Measurements from ENCODE around the gene LHPP.
A peak's percentile ranks its signal among the peaks of the same experiment; 100 is the strongest.
"Not testable (repeated sequence)": the region's sequence is repeated elsewhere in the genome, so short reads cannot be mapped to it uniquely, and the experiment has no call there.

Gene LHPP, protein sequence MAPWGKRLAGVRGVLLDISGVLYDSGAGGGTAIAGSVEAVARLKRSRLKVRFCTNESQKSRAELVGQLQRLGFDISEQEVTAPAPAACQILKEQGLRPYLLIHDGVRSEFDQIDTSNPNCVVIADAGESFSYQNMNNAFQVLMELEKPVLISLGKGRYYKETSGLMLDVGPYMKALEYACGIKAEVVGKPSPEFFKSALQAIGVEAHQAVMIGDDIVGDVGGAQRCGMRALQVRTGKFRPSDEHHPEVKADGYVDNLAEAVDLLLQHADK

DNA sequence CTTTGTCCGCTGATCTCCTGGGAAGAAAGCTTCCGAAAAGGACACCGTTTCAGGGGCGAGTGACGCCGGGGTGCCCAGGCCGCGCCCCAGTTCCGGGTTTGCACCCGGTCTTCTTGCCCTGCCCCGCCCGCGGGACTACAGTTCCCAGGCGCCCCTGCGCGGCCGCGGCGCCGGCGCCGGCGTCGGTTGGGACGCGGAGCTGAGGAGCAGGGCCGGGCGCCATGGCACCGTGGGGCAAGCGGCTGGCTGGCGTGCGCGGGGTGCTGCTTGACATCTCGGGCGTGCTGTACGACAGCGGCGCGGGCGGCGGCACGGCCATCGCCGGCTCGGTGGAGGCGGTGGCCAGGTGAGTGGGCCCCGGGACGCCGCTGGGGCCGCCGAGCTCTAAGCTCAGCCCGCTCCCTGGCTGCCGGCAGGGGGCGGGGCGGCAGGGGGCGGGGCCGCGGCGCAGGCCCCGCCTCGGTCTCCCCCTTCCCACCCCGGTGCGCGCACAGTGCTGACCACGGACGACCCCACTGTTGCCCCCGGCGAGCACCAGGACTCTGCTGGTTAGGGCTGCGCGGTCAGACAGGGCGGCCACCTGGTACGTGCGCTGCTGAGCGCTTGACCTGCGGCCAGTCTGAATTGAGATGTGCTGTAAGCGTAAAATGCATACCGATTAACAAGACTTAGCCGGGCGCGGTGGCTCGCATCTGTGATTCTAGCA lies at the start of gene LHPP:
LHPP (plus strand) TSS at position 182 of the 706 bp plus-strand sequence; CDS start at position 222, 40 bp downstream.
- peak; percentile 92 for DNase-seq

GRCh38 chr10:124414076-124414475 lies 47.5 kb upstream of the LHPP start:
- no peak for DNase-seq

GRCh38 chr10:124415210-124415609 lies 46.4 kb upstream of the LHPP start:
- DNase-seq, result no peak

DNA sequence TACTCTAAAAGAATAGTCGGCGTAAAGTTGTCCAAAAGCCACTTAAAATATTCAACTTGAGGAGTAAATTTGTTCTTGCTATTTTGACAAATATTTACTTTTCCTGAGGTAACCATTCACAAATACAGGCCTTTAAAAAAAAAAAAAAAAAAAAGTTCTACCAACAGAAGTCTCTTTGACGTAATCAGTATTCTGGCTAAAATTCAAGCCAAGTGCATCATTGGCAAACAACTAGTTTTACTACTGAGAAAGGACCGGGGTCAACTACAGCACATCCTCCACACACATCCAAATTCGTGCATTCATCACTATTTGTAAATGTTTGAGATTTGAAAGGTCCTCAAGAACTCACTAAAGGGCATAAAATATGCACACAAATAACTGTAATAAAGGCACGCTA lies 44.9 kb upstream of the LHPP start:
- DNase-seq, result no peak

- DNase-seq, result peak; percentile 77
Observed at GRCh38 chr10:124417895-124418725, 43.5 kb upstream of the LHPP start.

- peak; percentile 95 for DNase-seq
Observed at GRCh38 chr10:124418726-124419501, 42.7 kb upstream of the LHPP start, which contains the start of gene OAT. OAT (minus strand) TSS chr10:124418923; CDS start chr10:124412171, 6,752 bp downstream.

DNA sequence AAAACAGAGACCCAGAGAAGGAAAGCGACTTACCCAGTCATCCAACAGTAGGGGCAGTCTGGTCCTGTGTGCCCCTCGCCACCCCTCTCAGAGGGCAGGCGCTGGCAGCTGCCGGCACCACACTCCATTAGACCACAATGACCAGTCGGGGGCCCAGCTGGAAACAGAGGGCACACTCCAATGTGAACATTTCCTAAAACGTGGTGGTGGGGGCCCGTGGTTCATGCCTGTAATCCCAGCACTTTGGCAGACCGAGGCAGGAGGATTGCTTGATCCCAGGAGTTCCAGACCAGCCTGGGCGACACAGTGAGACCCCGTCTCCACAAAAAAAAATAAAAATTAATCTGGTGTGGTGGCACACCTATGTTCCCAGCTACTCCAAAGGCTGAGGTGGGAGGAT lies 42.0 kb upstream of the LHPP start:
- no peak for DNase-seq

DNA sequence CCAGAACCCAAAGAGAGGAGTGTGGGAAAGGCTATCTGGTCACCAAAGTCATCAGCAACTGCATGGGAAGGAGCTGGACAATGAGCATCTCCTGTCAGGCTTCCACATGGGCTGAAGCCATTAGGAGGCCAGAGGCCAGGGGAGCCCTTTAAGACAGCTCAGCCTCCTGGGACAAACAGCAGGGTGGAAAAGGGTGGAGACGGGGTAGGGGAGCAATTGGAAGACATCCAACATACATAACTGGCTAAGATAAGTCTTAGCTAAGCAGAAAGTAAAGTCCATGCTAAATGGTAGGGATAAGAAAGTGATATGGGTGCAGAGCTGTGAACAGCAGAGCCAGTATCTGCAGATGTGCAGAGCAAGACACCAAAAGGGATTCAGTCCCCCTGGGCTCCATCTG lies 41.4 kb upstream of the LHPP start:
- DNase-seq, result no peak

DNA sequence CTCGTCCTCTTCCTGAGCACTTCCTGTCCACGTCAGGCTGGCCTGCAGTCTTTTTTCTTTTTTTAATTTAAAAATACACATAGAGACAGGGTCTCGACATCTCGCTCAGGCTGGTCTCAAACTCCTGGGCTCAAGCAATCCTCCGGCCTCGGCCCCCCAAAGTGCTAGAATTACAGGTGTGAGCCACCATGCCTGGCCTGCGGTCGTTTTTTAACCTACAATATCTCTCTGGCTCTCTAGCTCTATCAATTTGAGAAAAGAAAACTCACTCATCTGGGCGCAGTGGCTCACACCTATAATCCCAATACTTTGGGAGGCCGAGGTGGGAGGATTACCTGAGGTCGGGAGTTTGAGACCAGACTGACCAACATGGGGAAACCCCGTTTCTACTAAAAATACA lies 38.9 kb upstream of the LHPP start:
- no peak for DNase-seq

GRCh38 chr10:124423813-124424212 lies 37.8 kb upstream of the LHPP start:
- no peak for DNase-seq

- no peak for DNase-seq
Observed at GRCh38 chr10:124425227-124425962, 36.2 kb upstream of the LHPP start.

DNA sequence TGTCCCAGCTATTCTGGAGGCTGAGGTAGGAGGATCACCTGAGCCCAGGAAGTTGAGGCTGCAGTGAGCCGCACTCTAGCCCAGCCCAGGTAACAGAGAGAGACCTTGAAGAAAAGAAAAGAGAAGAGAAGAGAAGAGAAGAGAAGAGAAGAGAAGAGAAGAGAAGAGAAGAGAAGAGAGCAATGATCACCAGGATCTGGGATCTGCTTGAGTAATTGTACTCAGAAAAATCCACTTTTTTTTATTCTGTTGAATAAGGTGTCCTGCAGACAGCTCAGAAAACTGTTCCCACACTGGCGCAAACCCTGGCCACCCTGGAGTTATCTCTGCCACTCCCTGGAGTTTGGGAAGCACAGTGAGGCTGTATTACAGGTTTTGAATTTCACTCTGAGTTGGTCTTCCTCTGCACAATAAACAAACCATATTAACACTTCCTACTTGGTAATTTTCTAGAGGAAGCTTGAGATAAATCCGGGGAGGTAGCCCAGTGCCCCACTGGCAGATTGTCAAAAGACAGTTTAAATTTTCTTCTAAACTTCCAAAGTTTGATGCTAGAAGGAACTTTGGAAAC lies 33.3 kb upstream of the LHPP start:
- no peak for DNase-seq

- no peak for DNase-seq
Observed at GRCh38 chr10:124429576-124429975, 32.0 kb upstream of the LHPP start.

DNA sequence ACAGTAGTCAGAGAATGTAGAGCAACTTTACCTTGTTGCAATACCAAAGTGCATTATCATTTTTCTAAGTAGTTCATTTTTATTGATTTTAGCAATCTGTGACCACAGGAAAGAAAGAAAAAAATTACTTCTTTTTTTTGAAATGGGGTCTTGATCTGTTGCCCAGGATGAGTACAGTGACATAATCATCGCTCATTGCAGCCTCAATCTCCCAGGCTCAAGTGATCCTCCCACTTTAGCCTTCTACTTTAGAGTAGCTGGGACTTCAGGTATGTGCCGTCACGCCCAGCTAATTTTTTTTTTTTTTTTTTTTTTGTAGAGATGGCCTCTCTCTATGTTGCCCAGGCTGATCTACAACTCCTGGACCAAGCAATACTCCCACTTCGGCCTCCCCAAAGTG lies 31.5 kb upstream of the LHPP start:
- no peak for DNase-seq

DNA sequence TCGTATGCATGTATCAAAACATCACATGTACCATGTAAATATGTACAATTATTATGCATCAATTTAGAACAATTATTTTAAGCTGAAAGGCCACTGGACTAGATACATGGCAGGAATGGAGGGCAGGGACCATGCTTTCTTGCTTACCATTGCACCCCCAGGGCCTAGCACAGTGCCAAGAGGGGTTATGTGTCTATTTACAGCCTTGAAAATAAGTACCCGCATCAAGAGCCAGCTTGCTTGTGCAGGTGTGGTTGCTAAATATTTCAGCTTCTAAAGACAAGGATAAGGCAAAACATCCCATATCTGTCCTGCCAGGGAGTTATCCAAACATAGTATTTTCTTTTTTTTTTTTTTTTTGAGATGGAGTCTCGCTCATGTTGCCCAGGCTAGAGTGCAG lies 28.2 kb upstream of the LHPP start:
- DNase-seq, result no peak

DNA sequence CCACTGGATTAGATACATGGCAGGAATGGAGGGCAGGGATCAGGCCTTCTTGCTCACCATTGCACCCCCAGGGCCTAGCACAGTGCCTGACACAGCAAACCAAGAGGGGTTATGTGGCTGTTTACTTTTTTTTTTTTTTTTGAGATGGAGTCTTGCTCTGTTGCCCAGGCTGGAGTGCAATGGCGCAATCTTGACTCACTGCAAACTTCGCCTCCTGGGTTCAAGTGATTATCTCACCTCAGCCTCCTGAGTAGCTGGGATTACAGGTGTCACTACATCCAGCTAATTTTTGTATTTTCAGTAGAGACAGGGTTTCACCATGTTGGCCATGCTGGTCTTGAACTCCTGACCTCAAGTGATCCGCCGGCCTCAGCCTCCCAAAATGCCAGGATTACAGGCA lies 25.9 kb upstream of the LHPP start:
- not testable (repeated sequence) for DNase-seq

GRCh38 chr10:124436191-124436638 lies 25.4 kb upstream of the LHPP start:
- DNase-seq, result no peak

GRCh38 chr10:124441694-124442093 lies 19.9 kb upstream of the LHPP start:
- not testable (repeated sequence) for DNase-seq

DNA sequence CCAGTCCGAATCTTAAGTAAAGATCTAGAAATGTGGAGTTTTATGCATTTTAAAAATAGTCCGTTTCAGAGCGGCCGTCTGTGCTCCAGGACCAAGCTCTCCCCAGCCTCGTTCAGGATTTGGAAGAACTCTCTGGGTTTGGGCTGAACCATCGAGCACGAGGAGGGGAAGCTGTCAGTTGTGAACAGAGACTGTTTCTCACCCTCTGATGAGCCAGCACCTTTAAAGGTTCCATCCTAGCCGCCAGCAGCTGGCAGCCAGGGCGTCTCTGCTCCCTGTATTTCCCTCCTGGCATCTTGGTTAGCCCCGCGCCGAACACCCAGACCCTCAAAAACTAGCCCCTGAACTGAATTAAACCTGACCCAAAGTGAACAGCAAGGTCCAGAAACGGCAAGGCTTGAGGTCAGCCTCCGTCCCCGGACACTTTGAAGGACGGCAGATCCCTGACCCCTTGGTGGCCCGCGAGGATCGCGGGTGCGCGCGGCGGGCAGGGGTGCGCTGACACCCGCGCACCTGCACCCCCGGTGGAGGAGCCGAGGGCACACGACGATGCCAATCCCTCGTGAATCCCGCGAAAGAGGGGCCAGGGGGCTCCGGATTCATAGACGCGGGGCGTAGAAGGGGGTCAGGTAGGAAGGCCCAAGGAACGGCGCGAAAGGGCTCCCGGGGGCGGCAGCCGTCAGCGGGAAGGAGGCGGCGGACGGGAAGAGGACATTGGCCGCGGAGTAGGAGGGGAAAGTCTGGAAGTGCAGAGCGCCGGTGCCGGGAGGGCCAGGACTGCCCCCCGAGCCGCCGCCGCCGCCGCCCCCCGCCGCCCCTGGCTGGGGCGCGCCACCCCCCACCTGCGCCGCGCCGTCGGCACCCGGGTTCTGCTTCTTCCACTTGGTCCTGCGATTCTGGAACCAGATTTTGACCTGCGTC lies 14.5 kb upstream of the LHPP start:
- DNase-seq, result no peak

GRCh38 chr10:124447751-124448466 lies 13.7 kb upstream of the LHPP start:
- DNase-seq, result no peak
